CD4-positive, alpha-beta memory T cell (primary cell): Measurements from ENCODE around the gene TAF11L3. TPM values are rescaled to one million over a fixed set of nuclear protein-coding genes. Genes with fewer than 3 reads are reported as not detected.
"Not testable (repeated sequence)": the region's sequence is repeated elsewhere in the genome, so short reads cannot be mapped to it uniquely, and the experiment has no call there.

Experiments used
- CTCF ChIA-PET: fragments of 350-600 bp; sonication (Branson Sonifier 250); formaldehyde crosslinking; loops from one replicate; lab custom pipeline; 2021; ENCODE audit warnings: inconsistent platforms; ENCODE audit not compliant: partially characterized antibody; lab: Charles Lee
- POLR2A ChIA-PET: fragments of 350-600 bp; sonication (Branson Sonifier 250); formaldehyde crosslinking; loops from one replicate; lab custom pipeline; 2021; ENCODE audit not compliant: partially characterized antibody; lab: Charles Lee
- DNase-seq, 5 donors: peaks; one replicate each; pipeline versions ENCODE4 v3.0.0 to v3.0.0-alpha.2; 2020 to 2022; ENCODE audit warnings: mixed read lengths in 1 of 5
- H3K27ac ChIP-seq: one replicate; pipeline ENCODE4 v1.7.0; 2013; ENCODE audit warnings: low read depth, low read length
- H3K27me3 ChIP-seq: 2 replicates; pipeline ENCODE4 v1.7.0; 2013; ENCODE audit warnings: mild to moderate bottlenecking, low read length, moderate library complexity; ENCODE audit not compliant: insufficient read depth
- H3K36me3 ChIP-seq: 2 replicates; pipeline ENCODE4 v1.7.0; 2013; ENCODE audit warnings: mild to moderate bottlenecking, low read length, moderate library complexity; ENCODE audit not compliant: insufficient read depth
- H3K4me1 ChIP-seq: 2 replicates; pipeline ENCODE4 v1.7.0; 2013; ENCODE audit warnings: mild to moderate bottlenecking, low read length, moderate library complexity; ENCODE audit not compliant: insufficient read depth
- H3K4me3 ChIP-seq, 2 donors: one replicate each; pipeline ENCODE4 v1.7.0; 2013; ENCODE audit warnings: low read length in 2 of 2, mild to moderate bottlenecking in 1 of 2
- H3K9me3 ChIP-seq, 2 donors: one replicate each; pipeline ENCODE4 v1.7.0; 2013; ENCODE audit warnings: low read length in 2 of 2, control low read depth in 1 of 2; ENCODE audit not compliant: control insufficient read depth in 1 of 2
- H3K27ac Mint-ChIP-seq, 7 donors: one replicate each; pipeline ENCODE4 v1.8.0; 2020 to 2021; ENCODE audit warnings: mixed read lengths in 7 of 7, mild to moderate bottlenecking in 6 of 7, inconsistent platforms in 3 of 7, moderate library complexity in 3 of 7
- H3K27me3 Mint-ChIP-seq, 2 donors: one replicate each; pipeline ENCODE4 v1.8.0; 2020 to 2021; ENCODE audit warnings: mixed read lengths in 2 of 2
- H3K36me3 Mint-ChIP-seq, 2 donors: one replicate each; pipeline ENCODE4 v1.8.0; 2020 to 2021; ENCODE audit warnings: mixed read lengths in 2 of 2, inconsistent platforms in 1 of 2, mild to moderate bottlenecking in 1 of 2
- H3K4me1 Mint-ChIP-seq, 4 donors: one replicate each; pipeline ENCODE4 v1.8.0; 2020 to 2021; ENCODE audit warnings: mixed read lengths in 4 of 4, mild to moderate bottlenecking in 1 of 4
- H3K4me3 Mint-ChIP-seq, 8 donors: one replicate each; pipeline ENCODE4 v1.8.0; 2020 to 2021; ENCODE audit warnings: mixed read lengths in 8 of 8, mild to moderate bottlenecking in 7 of 8, moderate library complexity in 6 of 8, inconsistent platforms in 3 of 8
- H3K9me3 Mint-ChIP-seq, 8 donors: one replicate each; pipeline ENCODE4 v1.8.0; 2020 to 2021; ENCODE audit warnings: mixed read lengths in 8 of 8, mild to moderate bottlenecking in 5 of 8, inconsistent platforms in 3 of 8, moderate library complexity in 1 of 8
- intact Hi-C: fragments of 100-400 bp; cut with micrococcal nuclease; formaldehyde crosslinking; loops from one replicate; pipeline ENCODE4 v1.15.1; 2023
- polyA plus RNA-seq, 2 donors: library from polyadenylated mRNA; unstranded; fragments of 300-500 nt; fragmentation: Illumina TruSeq; gene quantifications; one replicate each; pipeline ENCODE4 v1.2.3, GENCODE V29; 2021
- total RNA-seq, 2 experiments: library from RNA; stranded (reverse); gene quantifications; one replicate each; pipeline ENCODE4 v1.2.3, GENCODE V29; 2021

TAF11L3 gene
- total and polyA plus RNA-seq, 4 experiments from 2014 or later = not detected

GRCh38 chr5:17486464-17487173, 31.5 kb upstream of the TAF11L3 start:
- H3K9me3 Mint-ChIP-seq = peaks cover 0 to 10% (median 3%) of the 10 kb centered on the region in 8 donors
- H3K4me3 ChIP-seq, POLR2A ChIA-PET, H3K27me3 Mint-ChIP-seq, H3K36me3 Mint-ChIP-seq, intact Hi-C loops, H3K9me3 ChIP-seq, H3K27me3 ChIP-seq, H3K4me1 ChIP-seq, H3K27ac Mint-ChIP-seq, DNase-seq, H3K4me1 Mint-ChIP-seq, H3K27ac ChIP-seq, H3K4me3 Mint-ChIP-seq, H3K36me3 ChIP-seq, CTCF ChIA-PET: not testable (repeated sequence)

GRCh38 chr5:17487174-17487512, 31.0 kb upstream of the TAF11L3 start:
- no peaks in the 10 kb centered on the region for H3K27me3 ChIP-seq
- Mint-ChIP-seq H3K27me3 (no peaks in the 10 kb centered on the region), H3K4me3 (no peak overlapping the region), H3K36me3 (no peaks in the 10 kb centered on the region), H3K27ac (no peak overlapping the region), H3K4me1 (no peaks in the 10 kb centered on the region), H3K9me3 (peaks cover 0 to 11% (median 3%) of the 10 kb centered on the region in 8 donors)
- ChIA-PET CTCF (no interaction called here), POLR2A (no interaction called here)
- no peak for DNase-seq
- intact Hi-C loops = no loop called here
- H3K4me3 ChIP-seq = no peak overlapping the region
- no peaks in the 10 kb centered on the region for H3K36me3 ChIP-seq
- H3K27ac ChIP-seq = no peak overlapping the region
- H3K4me1 ChIP-seq = no peaks in the 10 kb centered on the region
- H3K9me3 ChIP-seq = no peaks in the 10 kb centered on the region

GRCh38 chr5:17491257-17491656, 26.9 kb upstream of the TAF11L3 start:
- H3K27me3 Mint-ChIP-seq, H3K4me1 ChIP-seq, H3K36me3 Mint-ChIP-seq, H3K36me3 ChIP-seq, H3K4me3 Mint-ChIP-seq, H3K4me3 ChIP-seq, DNase-seq, POLR2A ChIA-PET, H3K9me3 ChIP-seq, H3K4me1 Mint-ChIP-seq, H3K27me3 ChIP-seq, intact Hi-C loops, H3K27ac Mint-ChIP-seq, H3K27ac ChIP-seq, CTCF ChIA-PET: not testable (repeated sequence)
- peaks cover 0 to 28% (median 4%) of the 10 kb centered on the region in 8 donors for H3K9me3 Mint-ChIP-seq

GRCh38 chr5:17492770-17493169, 25.4 kb upstream of the TAF11L3 start:
- no peaks in the 10 kb centered on the region for H3K36me3 Mint-ChIP-seq
- Histone ChIP-seq H3K36me3 (no peaks in the 10 kb centered on the region), H3K4me3 (no peak overlapping the region), H3K9me3 (no peaks in the 10 kb centered on the region), H3K4me1 (no peaks in the 10 kb centered on the region), H3K27ac (no peak overlapping the region), H3K27me3 (no peaks in the 10 kb centered on the region)
- no peak for DNase-seq
- no peak overlapping the region for H3K27ac Mint-ChIP-seq
- H3K4me3 Mint-ChIP-seq = no peak overlapping the region
- H3K27me3 Mint-ChIP-seq = no peaks in the 10 kb centered on the region
- H3K9me3 Mint-ChIP-seq = peaks cover 0 to 28% (median 4%) of the 10 kb centered on the region in 8 donors
- intact Hi-C loops = no loop called here
- POLR2A ChIA-PET = no interaction called here
- no peaks in the 10 kb centered on the region for H3K4me1 Mint-ChIP-seq
- CTCF ChIA-PET = no interaction called here

GRCh38 chr5:17497446-17497845, 20.7 kb upstream of the TAF11L3 start:
- H3K9me3 Mint-ChIP-seq = peaks cover 0 to 16% (median 4%) of the 10 kb centered on the region in 8 donors
- POLR2A ChIA-PET = no interaction called here
- Histone ChIP-seq H3K36me3 (no peaks in the 10 kb centered on the region), H3K4me1 (no peaks in the 10 kb centered on the region), H3K27ac (no peak overlapping the region), H3K4me3 (no peak overlapping the region), H3K9me3 (no peaks in the 10 kb centered on the region), H3K27me3 (no peaks in the 10 kb centered on the region)
- CTCF ChIA-PET = no interaction called here
- H3K36me3 Mint-ChIP-seq = no peaks in the 10 kb centered on the region
- no peak overlapping the region for H3K4me3 Mint-ChIP-seq
- H3K27ac Mint-ChIP-seq = no peak overlapping the region
- intact Hi-C loops = no loop called here
- DNase-seq = no peak
- no peaks in the 10 kb centered on the region for H3K27me3 Mint-ChIP-seq
- no peaks in the 10 kb centered on the region for H3K4me1 Mint-ChIP-seq

- H3K4me3 ChIP-seq, H3K27ac ChIP-seq, H3K9me3 ChIP-seq, intact Hi-C loops, H3K4me3 Mint-ChIP-seq, H3K4me1 Mint-ChIP-seq, POLR2A ChIA-PET, H3K36me3 Mint-ChIP-seq, H3K36me3 ChIP-seq, DNase-seq, CTCF ChIA-PET, H3K27me3 ChIP-seq, H3K27me3 Mint-ChIP-seq, H3K4me1 ChIP-seq: not testable (repeated sequence)
- H3K9me3 Mint-ChIP-seq = peaks cover 0 to 11% (median 1%) of the 10 kb centered on the region in 8 donors
- H3K27ac Mint-ChIP-seq = peak within 1 kb of the TSS in 1 of 7 donors; percentile 19
These were observed 20.2 kb upstream of the TAF11L3 start, which contains the start of gene TAF11L2 for GRCh38 chr5:17497931-17498330. TAF11L2 (plus strand) TSS chr5:17498231.

- no peaks in the 10 kb centered on the region for H3K36me3 ChIP-seq
- no peak overlapping the region for H3K4me3 ChIP-seq
- Mint-ChIP-seq H3K4me3 (no peak overlapping the region), H3K36me3 (no peaks in the 10 kb centered on the region), H3K4me1 (no peaks in the 10 kb centered on the region), H3K27ac (no peak overlapping the region), H3K27me3 (no peaks in the 10 kb centered on the region), H3K9me3 (peaks cover 0 to 8% (median 4%) of the 10 kb centered on the region in 8 donors)
- DNase-seq = no peak
- H3K27ac ChIP-seq = no peak overlapping the region
- no peaks in the 10 kb centered on the region for H3K27me3 ChIP-seq
- ChIA-PET CTCF (no interaction called here), POLR2A (no interaction called here)
- H3K4me1 ChIP-seq = no peaks in the 10 kb centered on the region
- intact Hi-C loops = no loop called here
- no peaks in the 10 kb centered on the region for H3K9me3 ChIP-seq
These were observed 6.3 kb upstream of the TAF11L3 start for GRCh38 chr5:17511775-17512325.
